ENCODE data around the gene PXMP4. TPM values are rescaled to one million over a fixed set of nuclear protein-coding genes. Genes with fewer than 3 reads are reported as not detected.

Gene PXMP4
- total RNA-seq, 1 experiment from 2014 or later: 5.7 TPM

DNA sequence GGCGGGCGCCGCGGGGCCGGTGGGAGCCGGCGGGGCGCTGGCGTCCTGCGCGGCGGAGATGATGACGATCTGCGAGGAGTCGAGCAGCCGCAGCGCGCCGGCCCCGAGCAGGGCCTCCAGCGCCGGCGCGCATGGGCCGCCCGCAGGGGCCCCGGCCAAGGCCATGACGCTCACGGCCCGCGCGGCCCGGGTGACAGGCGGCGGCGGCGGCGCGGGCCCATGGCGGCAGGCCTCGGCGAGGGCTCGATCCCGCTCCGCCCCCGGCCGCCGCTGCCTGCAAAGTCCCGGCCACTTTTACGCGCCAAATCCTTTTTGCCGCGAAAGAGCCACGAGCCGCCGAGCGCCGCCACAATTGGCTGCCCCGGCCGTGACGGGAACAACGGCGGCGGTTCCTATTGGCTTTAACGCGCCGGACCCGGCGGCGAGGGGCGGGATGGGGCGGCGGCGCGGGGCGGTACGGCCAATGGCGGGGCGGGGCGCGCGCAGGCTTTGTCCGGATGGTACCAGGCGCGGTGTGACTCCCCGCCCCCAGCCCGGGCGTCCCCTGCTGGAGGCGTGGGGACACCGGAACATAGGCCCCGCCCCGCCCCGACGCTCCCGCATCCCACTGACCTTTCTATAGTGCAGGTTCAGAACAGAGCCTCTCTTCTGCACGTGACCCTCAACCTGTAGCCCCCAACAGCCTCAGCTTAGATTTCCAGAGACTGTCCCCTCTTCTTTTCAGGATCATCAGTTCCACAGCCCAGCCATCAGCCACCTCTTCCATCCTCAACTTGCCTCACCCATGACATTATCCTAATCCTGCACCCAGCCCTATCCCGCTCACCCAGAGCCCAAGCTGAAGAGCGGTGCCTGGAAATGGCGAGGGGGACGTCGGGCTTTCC lies 33.8 kb downstream of the PXMP4 start, which contains the start of gene E2F1:
TSS of gene E2F1 (minus strand) at position 286 of the 884 bp plus-strand sequence. CDS start at position 165, 121 bp downstream.
- H3T11ph ChIP-seq (ENCODE audit: low read length): no peak within 1 kb of the TSS
- peak within 1 kb of the TSS; percentile 51 for H3K14ac ChIP-seq (ENCODE audit: insufficient read depth, low read length)
- no peaks in the 10 kb centered on the region for H4K20me1 ChIP-seq (ENCODE audit: control insufficient read depth, insufficient read depth, insufficient read length)
- Mint-ChIP-seq H3K4me3 (peak within 1 kb of the TSS; percentile 86 to 92), H3K27me3 (ENCODE audit: low read depth) (peaks cover 48% of the 10 kb centered on the region), H3K9me3 (no peaks in the 10 kb centered on the region), H3K4me1 (peaks cover 31 to 35% of the 10 kb centered on the region in 2 experiments), H3K36me3 (ENCODE audit: insufficient read depth in 1 of 3, low read depth in 3 of 3) (peaks cover 0 to 18% (median 6%) of the 10 kb centered on the region in 3 experiments; a peak in 4 of 7 replicates), H3K27ac (peak within 1 kb of the TSS; percentile 76 to 95 (median 94); a peak in 6 of 7 replicates)
- no peak within 1 kb of the TSS for H2BK15ac ChIP-seq (ENCODE audit: low read depth, low read length)
- H3K18ac ChIP-seq (ENCODE audit: insufficient read length, low read depth, low read length): peak within 1 kb of the TSS; percentile 9
- H2BK120ac ChIP-seq (ENCODE audit: low read depth, low read length, poor library complexity, severe bottlenecking): no peak within 1 kb of the TSS
- H4K8ac ChIP-seq (replicated peaks; ENCODE audit: insufficient read length, low read depth, low read length): no peak within 1 kb of the TSS
- H3K9me3 ChIP-seq (ENCODE audit: control insufficient read depth, low read depth, low read length): no peaks in the 10 kb centered on the region
- no peaks in the 10 kb centered on the region for H3K79me1 ChIP-seq (ENCODE audit: insufficient read depth, low read depth, low read length, poor library complexity, severe bottlenecking)
- H3K27me3 ChIP-seq (ENCODE audit: insufficient read depth, low read length): no peaks in the 10 kb centered on the region
- no peak within 1 kb of the TSS for H2BK20ac ChIP-seq (ENCODE audit: low read depth, low read length, poor library complexity, severe bottlenecking)
- H3K9ac ChIP-seq (ENCODE audit: extremely low read depth, insufficient read length, low read length): peak within 1 kb of the TSS; percentile 53
- no peak within 1 kb of the TSS for H4K5ac ChIP-seq (ENCODE audit: insufficient read length, low read depth, low read length)
- H3K4me2 ChIP-seq (ENCODE audit: insufficient read depth, insufficient read length, low read length): peak within 1 kb of the TSS; percentile 67
- H2AK5ac ChIP-seq (ENCODE audit: insufficient read length, low read length): no peak within 1 kb of the TSS
- no peak within 1 kb of the TSS for H3K4ac ChIP-seq (ENCODE audit: low read depth, low read length)
- H3K79me2 ChIP-seq (ENCODE audit: insufficient read depth, low read length): peaks cover 7% of the 10 kb centered on the region; the same call in 1 of the 2 replicates
- TF ChIP-seq CTCF (conservative IDR thresholded peaks at IDR 0.05): peak; percentile 51; the same call in 2 of the 3 replicates
- no peaks in the 10 kb centered on the region for H3K4me1 ChIP-seq (ENCODE audit: insufficient read depth, low read length)
- no peak within 1 kb of the TSS for H3K27ac ChIP-seq (ENCODE audit: insufficient read length, low read depth, low read length)
- H2BK5ac ChIP-seq (ENCODE audit: insufficient read length, low read length): no peak within 1 kb of the TSS
- no peak within 1 kb of the TSS for H3K56ac ChIP-seq (ENCODE audit: insufficient read length, low read depth, low read length)
- peaks cover 10% of the 10 kb centered on the region for H3K23me2 ChIP-seq (ENCODE audit: insufficient read length, low read depth, low read length, poor library complexity, severe bottlenecking)
- no peak within 1 kb of the TSS for H2AFZ ChIP-seq (ENCODE audit: low read length)
- DNase-seq: peak; percentile 97
- no CpG with 5 or more reads among the region's 101 CpGs for WGBS (ENCODE audit: extremely low coverage, insufficient read length, low lambda C conversion rate)
- no peak within 1 kb of the TSS for H3K23ac ChIP-seq (ENCODE audit: insufficient read length, low read depth, low read length)
- H4K91ac ChIP-seq (ENCODE audit: insufficient read length, low read depth, low read length): no peak within 1 kb of the TSS
- no peak within 1 kb of the TSS for H2BK12ac ChIP-seq (ENCODE audit: insufficient read length, low read depth, low read length)
